Astrocyte (in vitro differentiated cells and primary cell): ENCODE data around the gene CDKAL1.

Source experiments
- EZH2 ChIP-seq: IDR thresholded peaks from 2 replicates; pipeline ENCODE4 v1.6.1; 2012; ENCODE audit warnings: mild to moderate bottlenecking, low read length, inconsistent platforms; ENCODE audit not compliant: insufficient read depth
- TF ChIP-seq, protein P1 (sequence below): IDR thresholded peaks from 2 replicates; pipeline ENCODE4 v1.5.1; 2011; ENCODE audit warnings: low read depth, mild to moderate bottlenecking, inconsistent platforms, low read length, moderate library complexity; ENCODE audit not compliant: insufficient read depth

DNA sequence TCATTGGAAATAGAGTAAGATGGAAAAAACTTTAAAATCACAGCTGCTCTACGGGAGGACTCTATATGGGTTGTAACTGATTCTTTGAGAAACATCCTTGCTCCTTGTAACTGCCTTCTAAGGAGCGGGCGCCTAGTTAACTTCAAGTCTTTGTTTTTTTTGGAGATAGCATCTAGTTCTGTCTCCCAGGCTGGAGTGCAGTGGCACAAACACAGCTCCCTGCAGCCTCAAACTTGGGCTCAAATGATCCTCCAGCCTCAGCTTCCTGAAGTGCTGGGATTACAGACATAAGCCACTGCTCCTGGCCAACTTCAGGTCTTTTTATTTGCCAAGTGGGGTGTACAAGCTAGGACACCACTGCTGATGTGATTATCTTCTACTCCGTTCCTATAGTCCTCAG lies 552.9 kb downstream of the CDKAL1 start:
- TF ChIP-seq, protein P1, sequence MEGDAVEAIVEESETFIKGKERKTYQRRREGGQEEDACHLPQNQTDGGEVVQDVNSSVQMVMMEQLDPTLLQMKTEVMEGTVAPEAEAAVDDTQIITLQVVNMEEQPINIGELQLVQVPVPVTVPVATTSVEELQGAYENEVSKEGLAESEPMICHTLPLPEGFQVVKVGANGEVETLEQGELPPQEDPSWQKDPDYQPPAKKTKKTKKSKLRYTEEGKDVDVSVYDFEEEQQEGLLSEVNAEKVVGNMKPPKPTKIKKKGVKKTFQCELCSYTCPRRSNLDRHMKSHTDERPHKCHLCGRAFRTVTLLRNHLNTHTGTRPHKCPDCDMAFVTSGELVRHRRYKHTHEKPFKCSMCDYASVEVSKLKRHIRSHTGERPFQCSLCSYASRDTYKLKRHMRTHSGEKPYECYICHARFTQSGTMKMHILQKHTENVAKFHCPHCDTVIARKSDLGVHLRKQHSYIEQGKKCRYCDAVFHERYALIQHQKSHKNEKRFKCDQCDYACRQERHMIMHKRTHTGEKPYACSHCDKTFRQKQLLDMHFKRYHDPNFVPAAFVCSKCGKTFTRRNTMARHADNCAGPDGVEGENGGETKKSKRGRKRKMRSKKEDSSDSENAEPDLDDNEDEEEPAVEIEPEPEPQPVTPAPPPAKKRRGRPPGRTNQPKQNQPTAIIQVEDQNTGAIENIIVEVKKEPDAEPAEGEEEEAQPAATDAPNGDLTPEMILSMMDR: no peak
- TF ChIP-seq EZH2: no peak
